HG02588 (cell line): ENCODE data around the gene GABRG3.

Experiments
- ATAC-seq: cut with Tn5 transposase; IDR thresholded peaks from one replicate; pipeline ENCODE4 v1.9.1; 2021; ENCODE audit warnings: mild to moderate bottlenecking, moderate library complexity; ENCODE audit not compliant: unreplicated experiment

The GABRG3 gene

GRCh38 chr15:27237319-27237939 is 266.4 kb downstream of the GABRG3 start:
- no peak for ATAC-seq

- no peak for ATAC-seq
Measured at GRCh38 chr15:27238209-27238608, 267.2 kb downstream of the GABRG3 start.

GRCh38 chr15:27238707-27239423 is 267.9 kb downstream of the GABRG3 start:
- ATAC-seq: no peak

GRCh38 chr15:27241943-27242342 is 271.0 kb downstream of the GABRG3 start:
- ATAC-seq: no peak

GRCh38 chr15:27244047-27244446 is 273.1 kb downstream of the GABRG3 start:
- no peak for ATAC-seq

GRCh38 chr15:27248251-27248650 is 277.3 kb downstream of the GABRG3 start:
- ATAC-seq: no peak

- no peak for ATAC-seq
Measured at GRCh38 chr15:27249046-27249759, 278.2 kb downstream of the GABRG3 start.

- ATAC-seq: no peak
Measured at GRCh38 chr15:27249760-27250109, 278.8 kb downstream of the GABRG3 start.

GRCh38 chr15:27250223-27250622 is 279.2 kb downstream of the GABRG3 start:
- ATAC-seq: no peak

GRCh38 chr15:27254055-27254454 is 283.1 kb downstream of the GABRG3 start:
- no peak for ATAC-seq

GRCh38 chr15:27254801-27255200 is 283.8 kb downstream of the GABRG3 start:
- ATAC-seq: no peak

GRCh38 chr15:27256446-27256845 is 285.5 kb downstream of the GABRG3 start:
- ATAC-seq: no peak

GRCh38 chr15:27258287-27258686 is 287.3 kb downstream of the GABRG3 start:
- ATAC-seq: no peak

- no peak for ATAC-seq
Measured at GRCh38 chr15:27260523-27260922, 289.5 kb downstream of the GABRG3 start.

GRCh38 chr15:27268923-27269322 is 297.9 kb downstream of the GABRG3 start:
- no peak for ATAC-seq

- ATAC-seq: no peak
Measured at GRCh38 chr15:27271258-27271657, 300.3 kb downstream of the GABRG3 start.

GRCh38 chr15:27272427-27272826 is 301.4 kb downstream of the GABRG3 start:
- no peak for ATAC-seq

- ATAC-seq: no peak
Measured at GRCh38 chr15:27273506-27273905, 302.5 kb downstream of the GABRG3 start.

GRCh38 chr15:27278761-27279160 is 307.8 kb downstream of the GABRG3 start:
- no peak for ATAC-seq

- ATAC-seq: no peak
Measured at GRCh38 chr15:27292641-27293040, 321.7 kb downstream of the GABRG3 start.

GRCh38 chr15:27293607-27294006 is 322.6 kb downstream of the GABRG3 start:
- no peak for ATAC-seq

- ATAC-seq: no peak
Measured at GRCh38 chr15:27317736-27318135, 346.8 kb downstream of the GABRG3 start.
